GM12801 (cell line): ENCODE results near the gene FGD4.

Experiments used
- TF ChIP-seq, protein P1 (sequence below): IDR thresholded peaks from one replicate; pipeline ENCODE4 v1.5.1; 2011; ENCODE audit warnings: control low read depth; ENCODE audit not compliant: insufficient read length; ENCODE audit errors: extremely low read depth

The FGD4 gene

DNA sequence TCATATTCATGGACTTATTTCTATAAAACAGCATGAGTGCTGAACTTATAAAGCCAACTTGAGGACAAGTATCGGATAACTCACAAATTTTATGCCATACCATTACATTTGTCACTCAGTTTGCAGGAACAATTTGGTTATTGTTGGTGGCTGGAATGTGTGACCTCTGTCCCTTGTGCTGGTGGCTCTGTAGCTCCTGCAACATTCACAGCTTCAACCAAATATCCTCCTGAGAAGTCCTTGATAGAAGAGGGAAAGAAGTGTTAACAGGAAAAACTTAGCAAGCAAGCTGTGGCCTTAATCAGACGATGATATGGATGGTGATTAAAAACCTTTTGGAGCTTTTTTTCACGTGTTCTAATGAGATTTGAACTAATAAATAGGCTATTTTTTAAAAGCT is 218.8 kb downstream of the FGD4 start:
- TF ChIP-seq, protein P1, sequence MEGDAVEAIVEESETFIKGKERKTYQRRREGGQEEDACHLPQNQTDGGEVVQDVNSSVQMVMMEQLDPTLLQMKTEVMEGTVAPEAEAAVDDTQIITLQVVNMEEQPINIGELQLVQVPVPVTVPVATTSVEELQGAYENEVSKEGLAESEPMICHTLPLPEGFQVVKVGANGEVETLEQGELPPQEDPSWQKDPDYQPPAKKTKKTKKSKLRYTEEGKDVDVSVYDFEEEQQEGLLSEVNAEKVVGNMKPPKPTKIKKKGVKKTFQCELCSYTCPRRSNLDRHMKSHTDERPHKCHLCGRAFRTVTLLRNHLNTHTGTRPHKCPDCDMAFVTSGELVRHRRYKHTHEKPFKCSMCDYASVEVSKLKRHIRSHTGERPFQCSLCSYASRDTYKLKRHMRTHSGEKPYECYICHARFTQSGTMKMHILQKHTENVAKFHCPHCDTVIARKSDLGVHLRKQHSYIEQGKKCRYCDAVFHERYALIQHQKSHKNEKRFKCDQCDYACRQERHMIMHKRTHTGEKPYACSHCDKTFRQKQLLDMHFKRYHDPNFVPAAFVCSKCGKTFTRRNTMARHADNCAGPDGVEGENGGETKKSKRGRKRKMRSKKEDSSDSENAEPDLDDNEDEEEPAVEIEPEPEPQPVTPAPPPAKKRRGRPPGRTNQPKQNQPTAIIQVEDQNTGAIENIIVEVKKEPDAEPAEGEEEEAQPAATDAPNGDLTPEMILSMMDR: no peak

GRCh38 chr12:32627976-32628375 is 228.6 kb downstream of the FGD4 start:
- TF ChIP-seq, protein P1: no peak

DNA sequence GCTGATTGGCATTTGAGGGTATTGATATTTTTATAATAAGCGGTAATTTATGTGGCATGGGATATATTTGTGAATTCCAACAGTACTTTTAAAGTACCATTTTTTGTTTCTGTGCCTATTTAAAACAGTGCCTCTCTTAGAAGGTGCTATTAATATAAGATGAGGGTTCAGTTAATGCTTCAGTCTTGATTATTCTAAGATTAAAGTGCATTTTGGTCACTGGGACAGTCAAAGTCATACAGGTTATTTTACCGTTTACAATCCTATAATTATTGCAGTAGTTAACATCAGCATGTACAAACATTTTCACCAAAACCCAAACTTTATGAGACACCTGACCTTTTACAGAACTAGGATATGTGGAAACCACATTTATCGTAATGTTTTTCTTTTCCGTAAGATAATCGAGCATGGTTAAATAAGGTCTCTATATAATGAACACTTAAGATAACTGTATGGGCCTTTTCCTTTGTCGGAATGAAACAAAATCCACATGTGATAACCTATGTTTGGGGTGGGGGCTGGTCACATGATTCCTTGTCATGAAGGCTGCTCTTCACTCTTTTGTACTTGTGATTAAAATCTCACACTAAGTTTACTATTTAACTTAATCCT is 242.0 kb downstream of the FGD4 start:
- TF ChIP-seq, protein P1: no peak

- TF ChIP-seq, protein P1: no peak
Observed at GRCh38 chr12:32644431-32644830, 245.1 kb downstream of the FGD4 start.

DNA sequence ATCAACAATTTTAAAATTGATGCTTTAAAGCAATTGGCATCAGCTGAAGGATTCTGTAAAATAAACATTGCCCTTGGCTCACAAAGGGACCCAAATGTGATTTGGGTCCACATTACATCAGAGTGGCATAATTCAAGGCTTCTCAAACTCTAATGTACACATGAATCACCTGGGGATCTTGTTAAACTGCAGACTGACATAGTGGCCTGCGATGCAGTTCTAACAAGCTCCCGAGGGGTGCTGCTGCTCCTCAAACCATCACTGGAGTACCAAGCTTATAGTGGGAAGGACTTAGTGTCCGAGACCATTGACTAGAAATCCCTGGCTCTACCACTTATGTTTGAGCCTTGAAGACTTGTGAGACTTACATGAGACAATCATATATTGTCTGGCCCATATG is 247.9 kb downstream of the FGD4 start:
- TF ChIP-seq, protein P1: no peak

DNA sequence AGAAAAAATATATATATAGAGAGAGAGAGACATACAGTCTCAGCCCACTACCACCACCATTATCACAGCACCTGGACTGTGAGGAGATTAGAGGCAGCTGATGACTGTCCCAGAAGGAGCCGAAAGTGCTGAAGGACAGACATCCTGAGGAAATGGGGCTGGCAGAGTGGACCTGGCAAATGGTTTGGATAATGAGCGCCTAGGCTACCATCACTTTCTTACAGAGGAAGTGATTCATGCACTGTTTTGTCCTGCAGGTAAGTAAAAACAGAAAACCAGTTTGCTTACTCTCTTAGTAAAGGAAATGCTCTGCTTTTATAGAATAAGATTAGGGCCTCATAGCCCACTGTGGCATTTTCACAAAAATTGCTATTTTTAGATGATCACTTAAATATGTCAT is 251.2 kb downstream of the FGD4 start:
- TF ChIP-seq, protein P1: no peak

DNA sequence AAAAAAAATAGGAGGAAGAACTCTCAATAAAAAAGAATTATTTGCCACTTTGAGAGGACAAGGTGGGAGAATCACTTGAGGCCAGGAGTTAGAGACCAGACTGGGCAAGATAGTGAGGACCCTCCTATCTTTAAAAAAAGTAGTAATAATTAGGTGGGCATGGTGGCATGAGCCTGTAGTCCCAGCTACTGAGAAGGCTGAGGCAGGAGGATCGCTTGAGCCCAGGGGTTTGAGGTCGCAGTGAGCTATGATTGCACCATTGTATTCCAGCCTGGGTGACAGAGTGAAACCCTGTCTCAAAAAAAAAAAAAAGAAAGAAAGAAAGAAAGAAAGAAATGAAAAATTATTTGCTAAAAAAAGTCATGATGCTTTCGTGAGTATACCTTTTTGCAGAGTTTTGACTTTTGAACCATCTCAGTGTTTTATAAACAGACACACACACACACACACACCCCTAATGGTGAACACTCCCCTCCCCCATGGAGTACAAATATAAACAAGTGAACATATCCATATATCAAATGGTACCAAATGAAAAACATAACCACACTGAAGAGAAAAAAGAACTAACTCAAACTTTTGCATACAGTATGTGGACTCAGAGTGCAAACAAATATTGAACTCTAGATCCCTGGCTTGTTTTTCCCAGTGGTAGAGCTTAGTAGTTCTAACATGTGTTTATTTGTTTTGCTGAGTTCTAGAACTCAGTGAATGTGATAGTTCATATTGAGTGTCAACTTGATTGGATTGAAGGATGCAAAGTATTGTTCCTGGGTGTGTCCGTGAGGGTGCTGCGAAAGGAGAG is 252.0 kb downstream of the FGD4 start:
- TF ChIP-seq, protein P1: no peak
